Body of pancreas (tissue), 4 donors: Measurements from ENCODE around the gene SMIM43. TPM values are rescaled to one million over a fixed set of nuclear protein-coding genes. Genes with fewer than 3 reads are reported as not detected.
"Not testable (repeated sequence)": the region's sequence is repeated elsewhere in the genome, so short reads cannot be mapped to it uniquely, and the experiment has no call there.

Experiments used
- ATAC-seq: fragments of 150-250 bp; one replicate; pipeline ENCODE4 v1.9.1; 2016
- DNase-seq, 4 donors: peaks; one replicate each; pipeline ENCODE4 v3.0.0-alpha.2; 2019
- H3K27ac ChIP-seq, 4 donors: fragments of 200-600 bp; sonication (generic); 1 replicate in 3 of 4; 2 replicates in 1 of 4; pipeline versions ENCODE4 v1.5.1 to v1.6.1; 2016 to 2019; ENCODE audit warnings: mild to moderate bottlenecking in 1 of 4, mixed read lengths in 1 of 4, moderate library complexity in 1 of 4
- H3K27me3 ChIP-seq, 2 donors: fragments of 200-600 bp; sonication (generic); one replicate each; pipeline ENCODE4 v1.6.0; 2016; ENCODE audit warnings: mild to moderate bottlenecking in 1 of 2
- H3K36me3 ChIP-seq, 2 donors: fragments of 200-600 bp; sonication (generic); replicated peaks in 1 of 2; 2 replicates each; pipeline ENCODE4 v1.5.1; 2016; ENCODE audit warnings: low read depth in 2 of 2; ENCODE audit not compliant: insufficient read depth in 1 of 2
- H3K4me1 ChIP-seq: fragments of 200-600 bp; sonication (generic); one replicate; pipeline ENCODE4 v1.6.0; 2016
- H3K4me3 ChIP-seq, 2 donors: fragments of 200-600 bp; sonication (generic); 1 replicate in 1 of 2; 2 replicates in 1 of 2; pipeline ENCODE4 v1.5.1; 2016 to 2019
- H3K9me3 ChIP-seq, 3 donors: fragments of 200-600 bp; sonication (generic); 1 replicate in 2 of 3; 2 replicates in 1 of 3; pipeline ENCODE4 v1.5.1; 2016
- CTCF ChIP-seq, 7 experiments: fragments of 450-650 bp in 4 of 7; fragments of 200-600 bp in 3 of 7; sonication (generic) in 3 of 7; IDR thresholded peaks; one replicate each; pipeline ENCODE4 v1.5.1; 2016 to 2019; ENCODE audit warnings: antibody characterized with exemption in 7 of 7
- POLR2A ChIP-seq, 3 donors: fragments of 450-650 bp; IDR thresholded peaks; one replicate each; pipeline ENCODE4 v1.6.1; 2016; ENCODE audit warnings: antibody characterized with exemption in 3 of 3, mild to moderate bottlenecking in 2 of 3
- WGBS, 2 donors: methylation state at CpG; one replicate each; pipeline ENCODE4 v1.1.5; 2017; 5-methylcytosine and 5-hydroxymethylcytosine counted together
- intact Hi-C: fragments of 100-400 bp; cut with DNase I; formaldehyde crosslinking; loops from one replicate; pipeline ENCODE4 v1.15.1; 2023
- total RNA-seq, 2 donors: library from RNA; depleted of rRNA; stranded (reverse); fragments of >200 nt; gene quantifications; one replicate each; pipeline ENCODE4 v1.1.0, GENCODE V29; 2016

The SMIM43 gene
- total RNA-seq, 2 donors from 2014 or later, result not detected

- DNase-seq (no peak), ATAC-seq (no peak)
- intact Hi-C loops, result no loop called here
- Histone ChIP-seq H3K9me3 (no peaks in the 10 kb centered on the region), H3K27ac (no peak overlapping the region), H3K27me3 (peaks cover 0 to 15% of the 10 kb centered on the region in 2 donors), H3K36me3 (no peaks in the 10 kb centered on the region), H3K4me1 (peaks cover 13% of the 10 kb centered on the region), H3K4me3 (no peak overlapping the region)
- TF ChIP-seq CTCF (IDR thresholded peaks at IDR 0.05) (no peak), POLR2A (IDR thresholded peaks at IDR 0.05) (no peak)
- WGBS, 2 donors, result 68 to 72% methylated on average over 9 of the region's 9 CpGs
Observed at GRCh38 chr4:121765971-121766538, 1.1 kb upstream of the SMIM43 start.

GRCh38 chr4:121765368-121765705, 373 bp upstream of the SMIM43 start:
- Histone ChIP-seq H3K27me3 (peaks cover 0 to 15% of the 10 kb centered on the region in 2 donors), H3K4me1 (peaks cover 13% of the 10 kb centered on the region), H3K36me3 (no peaks in the 10 kb centered on the region), H3K27ac (no peak overlapping the region), H3K9me3 (no peaks in the 10 kb centered on the region), H3K4me3 (no peak overlapping the region)
- 14 to 20% methylated on average over 7 to 16 of the region's 16 CpGs for WGBS, 2 donors
- intact Hi-C loops, result no loop called here
- DNase-seq, result no peak
- no peak for TF ChIP-seq POLR2A (IDR thresholded peaks at IDR 0.05)
- no peak for TF ChIP-seq CTCF (IDR thresholded peaks at IDR 0.05)
- no peak for ATAC-seq

- H3K4me3 ChIP-seq, result no peak overlapping the region
- WGBS, 2 donors, result 6 to 13% methylated on average over 14 of the region's 14 CpGs
Observed at GRCh38 chr4:121764303-121764701, 662 bp downstream of the SMIM43 start.

GRCh38 chr4:121760205-121760604, 4.8 kb downstream of the SMIM43 start:
- Histone ChIP-seq H3K27ac (no peak overlapping the region), H3K4me1 (peaks cover 10% of the 10 kb centered on the region), H3K36me3 (no peaks in the 10 kb centered on the region), H3K4me3 (no peak overlapping the region), H3K9me3 (no peaks in the 10 kb centered on the region), H3K27me3 (peaks cover 0 to 12% of the 10 kb centered on the region in 2 donors)
- intact Hi-C loops, result no loop called here
- DNase-seq (no peak), ATAC-seq (no peak)
- TF ChIP-seq CTCF (IDR thresholded peaks at IDR 0.05) (no peak), POLR2A (IDR thresholded peaks at IDR 0.05) (no peak)
- 39% methylated on average over 3 of the region's 3 CpGs for WGBS, 2 donors

More at GRCh38 chr4:121764303-121764701, 662 bp downstream of the SMIM43 start:
- H3K27me3 ChIP-seq, result peaks cover 0 to 15% of the 10 kb centered on the region in 2 donors
- no peaks in the 10 kb centered on the region for H3K9me3 ChIP-seq
- DNase-seq (no peak), ATAC-seq (no peak)
- intact Hi-C loops, result no loop called here
- H3K27ac ChIP-seq, result no peak overlapping the region
- TF ChIP-seq POLR2A (IDR thresholded peaks at IDR 0.05) (no peak), CTCF (IDR thresholded peaks at IDR 0.05) (no peak)
- no peaks in the 10 kb centered on the region for H3K36me3 ChIP-seq
- H3K4me1 ChIP-seq, result peaks cover 13% of the 10 kb centered on the region

GRCh38 chr4:121758925-121759568, 5.9 kb downstream of the SMIM43 start:
- intact Hi-C loops, result no loop called here
- no peak for TF ChIP-seq POLR2A (IDR thresholded peaks at IDR 0.05)
- no peak for TF ChIP-seq CTCF (IDR thresholded peaks at IDR 0.05)
- 72 to 87% methylated on average over 2 of the region's 2 CpGs for WGBS, 2 donors
- ATAC-seq (no peak), DNase-seq (no peak)
- no peaks in the 10 kb centered on the region for H3K36me3 ChIP-seq
- H3K27me3 ChIP-seq, result peaks cover 0 to 2% of the 10 kb centered on the region in 2 donors
- no peak overlapping the region for H3K4me3 ChIP-seq
- no peak overlapping the region for H3K27ac ChIP-seq
- H3K4me1 ChIP-seq, result no peaks in the 10 kb centered on the region
- H3K9me3 ChIP-seq, result no peaks in the 10 kb centered on the region

- H3K4me3 ChIP-seq, H3K27me3 ChIP-seq, DNase-seq, H3K9me3 ChIP-seq, ATAC-seq, H3K36me3 ChIP-seq, H3K27ac ChIP-seq, H3K4me1 ChIP-seq, intact Hi-C loops: not testable (repeated sequence)
- WGBS, 2 donors, result 63 to 70% methylated on average over 1 of the region's 1 CpG
Observed at GRCh38 chr4:121752142-121752541, 12.8 kb downstream of the SMIM43 start.
